HFF-Myc (cell line): ENCODE data around the gene CCDC78.

Source experiments
- DNase-seq: peaks from one replicate; pipeline ENCODE4 v3.0.0-alpha.2; 2011; ENCODE audit warnings: low read depth; ENCODE audit errors: extremely low read depth
- H3K4me3 ChIP-seq: replicated peaks from 2 replicates; pipeline ENCODE4 v1.5.1; 2011; ENCODE audit warnings: low read depth, mild to moderate bottlenecking, control low read depth, low read length
- CTCF ChIP-seq: IDR thresholded peaks from 2 replicates; pipeline ENCODE4 v1.5.1; 2012; ENCODE audit warnings: mild to moderate bottlenecking, low read depth, low read length, control low read depth; ENCODE audit errors: missing control alignments

The CCDC78 gene

GRCh38 chr16:682493-683395 lies 43.5 kb downstream of the CCDC78 start:
- DNase-seq: no peak
- no peak for TF ChIP-seq CTCF
- H3K4me3 ChIP-seq: peak overlapping the region; percentile 83

GRCh38 chr16:681746-682427 lies 44.4 kb downstream of the CCDC78 start:
- no peak for TF ChIP-seq CTCF
- peak overlapping the region; percentile 83 for H3K4me3 ChIP-seq
- no peak for DNase-seq

- no peak for DNase-seq
- peak overlapping the region; percentile 83 for H3K4me3 ChIP-seq
- TF ChIP-seq CTCF: no peak
Measured at GRCh38 chr16:680967-681745, 45.1 kb downstream of the CCDC78 start.

- DNase-seq: no peak
- no peak for TF ChIP-seq CTCF
- peak overlapping the region; percentile 83 for H3K4me3 ChIP-seq
Measured at GRCh38 chr16:680625-680945, 45.7 kb downstream of the CCDC78 start.

- no peak for TF ChIP-seq CTCF
- H3K4me3 ChIP-seq: peak within 1 kb of the TSS; percentile 83
- DNase-seq: no peak
Measured at GRCh38 chr16:679814-680624, 46.2 kb downstream of the CCDC78 start, which contains the start of gene STUB1. TSS of gene STUB1 (plus strand) at chr16:680410. CDS start at chr16:680526, 116 bp downstream.
